Measurements from ENCODE around the gene SH3BP2. TPM values are rescaled to one million over a fixed set of nuclear protein-coding genes. Genes with fewer than 3 reads are reported as not detected.

Gene SH3BP2
- polyA plus RNA-seq, 1 of the 3 experiments (the other 2 are of a cell fraction), result 25.2 TPM

DNA sequence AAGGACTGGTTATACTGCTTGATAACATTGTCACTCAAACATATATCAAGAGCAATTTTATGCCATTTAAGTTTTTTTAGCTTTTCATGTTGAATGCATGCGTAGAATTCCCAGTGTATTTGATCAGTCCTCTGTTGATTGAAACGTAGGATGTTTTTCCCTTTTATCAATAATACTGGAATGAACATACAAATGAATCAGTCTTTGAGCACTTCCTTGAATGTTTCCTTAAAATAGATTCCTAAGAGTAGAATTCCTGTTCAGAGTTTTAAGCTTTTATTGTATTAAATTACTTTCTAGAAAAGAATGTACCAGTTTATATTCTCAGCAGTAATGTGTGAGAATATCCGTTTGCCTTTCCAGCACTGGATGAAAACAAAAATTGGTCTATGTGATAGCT, 88.5 kb downstream of the SH3BP2 start:
- peaks cover 77% of the 10 kb centered on the region for H3K79me2 ChIP-seq (ENCODE audit: insufficient read depth)
- H4K20me1 ChIP-seq (ENCODE audit: insufficient read depth), result peaks cover 19% of the 10 kb centered on the region
- no peaks in the 10 kb centered on the region for H3K9me2 ChIP-seq
- no peak overlapping the region for H3K4me3 ChIP-seq (ENCODE audit: low read depth in 2 of 2, low read length in 1 of 2)
- H3K36me3 ChIP-seq (replicated peaks in 1 of 2; ENCODE audit: control insufficient read depth in 1 of 2, insufficient read depth in 2 of 2, low read length in 1 of 2), result peaks cover 27 to 57% of the 10 kb centered on the region in 2 experiments
- ChIA-PET POLR2A (no interaction called here), CTCF (interaction anchor here (1.5 kb wide), 1 partner anchor 17 kb away, joined by 5 read pairs; no protein-coding TSS in a partner anchor)
- H3F3A ChIP-seq (replicated peaks; ENCODE audit: insufficient read depth), result peaks cover 19% of the 10 kb centered on the region
- WGBS (ENCODE audit: low lambda C conversion rate), result 75% methylated on average over 3 of the region's 3 CpGs
- H3K27me3 ChIP-seq (ENCODE audit: insufficient read depth), result no peaks in the 10 kb centered on the region
- no peak for DNase-seq
- 0 out of 2 replicates have a peak overlapping the region, but pooled peaks have one; percentile 7 for H3K9ac ChIP-seq
- TF ChIP-seq NRF1 (IDR thresholded peaks at IDR 0.05; ENCODE audit: low read depth, low read length) (no peak), POLR2AphosphoS5 (IDR thresholded peaks at IDR 0.05; ENCODE audit: low read depth, low read length) (no peak), MEF2A (IDR thresholded peaks at IDR 0.05; ENCODE audit: borderline replicate concordance, low read depth) (no peak), TAF1 (IDR thresholded peaks at IDR 0.05; ENCODE audit: borderline replicate concordance, low read depth, low read length) (no peak), CHD2 (IDR thresholded peaks at IDR 0.05; ENCODE audit: low read length, partially characterized antibody) (no peak), MXI1 (IDR thresholded peaks at IDR 0.05; ENCODE audit: low read depth, low read length) (no peak), GATA2 (CRISPR knock-in tag; IDR thresholded peaks at IDR 0.05) (no peak), SMC3 (IDR thresholded peaks at IDR 0.05; ENCODE audit: low read depth, low read length) (no peak), JUND (IDR thresholded peaks at IDR 0.05) (no peak), EZH2phosphoT487 (IDR thresholded peaks at IDR 0.05; ENCODE audit: borderline replicate concordance, low read depth) (no peak), FOXJ3 (CRISPR knock-in tag; IDR thresholded peaks at IDR 0.05) (no peak), TEAD4 (IDR thresholded peaks at IDR 0.05; ENCODE audit: borderline replicate concordance, insufficient read depth) (no peak), RCOR1 (IDR thresholded peaks at IDR 0.05; ENCODE audit: low read length) (no peak)
- TF ChIP-seq, protein P1, sequence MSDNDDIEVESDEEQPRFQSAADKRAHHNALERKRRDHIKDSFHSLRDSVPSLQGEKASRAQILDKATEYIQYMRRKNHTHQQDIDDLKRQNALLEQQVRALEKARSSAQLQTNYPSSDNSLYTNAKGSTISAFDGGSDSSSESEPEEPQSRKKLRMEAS (IDR thresholded peaks at IDR 0.05; ENCODE audit: low read depth), result no peak
- TF ChIP-seq, protein P2, sequence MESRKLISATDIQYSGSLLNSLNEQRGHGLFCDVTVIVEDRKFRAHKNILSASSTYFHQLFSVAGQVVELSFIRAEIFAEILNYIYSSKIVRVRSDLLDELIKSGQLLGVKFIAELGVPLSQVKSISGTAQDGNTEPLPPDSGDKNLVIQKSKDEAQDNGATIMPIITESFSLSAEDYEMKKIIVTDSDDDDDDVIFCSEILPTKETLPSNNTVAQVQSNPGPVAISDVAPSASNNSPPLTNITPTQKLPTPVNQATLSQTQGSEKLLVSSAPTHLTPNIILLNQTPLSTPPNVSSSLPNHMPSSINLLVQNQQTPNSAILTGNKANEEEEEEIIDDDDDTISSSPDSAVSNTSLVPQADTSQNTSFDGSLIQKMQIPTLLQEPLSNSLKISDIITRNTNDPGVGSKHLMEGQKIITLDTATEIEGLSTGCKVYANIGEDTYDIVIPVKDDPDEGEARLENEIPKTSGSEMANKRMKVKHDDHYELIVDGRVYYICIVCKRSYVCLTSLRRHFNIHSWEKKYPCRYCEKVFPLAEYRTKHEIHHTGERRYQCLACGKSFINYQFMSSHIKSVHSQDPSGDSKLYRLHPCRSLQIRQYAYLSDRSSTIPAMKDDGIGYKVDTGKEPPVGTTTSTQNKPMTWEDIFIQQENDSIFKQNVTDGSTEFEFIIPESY (IDR thresholded peaks at IDR 0.05; ENCODE audit: borderline replicate concordance, low read depth), result no peak
- TF ChIP-seq, protein P3, sequence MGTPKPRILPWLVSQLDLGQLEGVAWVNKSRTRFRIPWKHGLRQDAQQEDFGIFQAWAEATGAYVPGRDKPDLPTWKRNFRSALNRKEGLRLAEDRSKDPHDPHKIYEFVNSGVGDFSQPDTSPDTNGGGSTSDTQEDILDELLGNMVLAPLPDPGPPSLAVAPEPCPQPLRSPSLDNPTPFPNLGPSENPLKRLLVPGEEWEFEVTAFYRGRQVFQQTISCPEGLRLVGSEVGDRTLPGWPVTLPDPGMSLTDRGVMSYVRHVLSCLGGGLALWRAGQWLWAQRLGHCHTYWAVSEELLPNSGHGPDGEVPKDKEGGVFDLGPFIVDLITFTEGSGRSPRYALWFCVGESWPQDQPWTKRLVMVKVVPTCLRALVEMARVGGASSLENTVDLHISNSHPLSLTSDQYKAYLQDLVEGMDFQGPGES (IDR thresholded peaks at IDR 0.05; ENCODE audit: low read depth, low read length), result no peak
- TF ChIP-seq, protein P4, sequence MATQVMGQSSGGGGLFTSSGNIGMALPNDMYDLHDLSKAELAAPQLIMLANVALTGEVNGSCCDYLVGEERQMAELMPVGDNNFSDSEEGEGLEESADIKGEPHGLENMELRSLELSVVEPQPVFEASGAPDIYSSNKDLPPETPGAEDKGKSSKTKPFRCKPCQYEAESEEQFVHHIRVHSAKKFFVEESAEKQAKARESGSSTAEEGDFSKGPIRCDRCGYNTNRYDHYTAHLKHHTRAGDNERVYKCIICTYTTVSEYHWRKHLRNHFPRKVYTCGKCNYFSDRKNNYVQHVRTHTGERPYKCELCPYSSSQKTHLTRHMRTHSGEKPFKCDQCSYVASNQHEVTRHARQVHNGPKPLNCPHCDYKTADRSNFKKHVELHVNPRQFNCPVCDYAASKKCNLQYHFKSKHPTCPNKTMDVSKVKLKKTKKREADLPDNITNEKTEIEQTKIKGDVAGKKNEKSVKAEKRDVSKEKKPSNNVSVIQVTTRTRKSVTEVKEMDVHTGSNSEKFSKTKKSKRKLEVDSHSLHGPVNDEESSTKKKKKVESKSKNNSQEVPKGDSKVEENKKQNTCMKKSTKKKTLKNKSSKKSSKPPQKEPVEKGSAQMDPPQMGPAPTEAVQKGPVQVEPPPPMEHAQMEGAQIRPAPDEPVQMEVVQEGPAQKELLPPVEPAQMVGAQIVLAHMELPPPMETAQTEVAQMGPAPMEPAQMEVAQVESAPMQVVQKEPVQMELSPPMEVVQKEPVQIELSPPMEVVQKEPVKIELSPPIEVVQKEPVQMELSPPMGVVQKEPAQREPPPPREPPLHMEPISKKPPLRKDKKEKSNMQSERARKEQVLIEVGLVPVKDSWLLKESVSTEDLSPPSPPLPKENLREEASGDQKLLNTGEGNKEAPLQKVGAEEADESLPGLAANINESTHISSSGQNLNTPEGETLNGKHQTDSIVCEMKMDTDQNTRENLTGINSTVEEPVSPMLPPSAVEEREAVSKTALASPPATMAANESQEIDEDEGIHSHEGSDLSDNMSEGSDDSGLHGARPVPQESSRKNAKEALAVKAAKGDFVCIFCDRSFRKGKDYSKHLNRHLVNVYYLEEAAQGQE (IDR thresholded peaks at IDR 0.05; ENCODE audit: low read depth, low read length), result no peak
- peaks cover 0 to 8% of the 10 kb centered on the region in 2 experiments; a peak in 2 of 4 replicates for H3K4me1 ChIP-seq (ENCODE audit: control insufficient read depth in 1 of 2, insufficient read depth in 2 of 2, low read depth in 1 of 2, low read length in 1 of 2)
- peak overlapping the region in 1 of 2 experiments; percentile 54; a peak in 2 of 4 replicates for H3K27ac ChIP-seq (ENCODE audit: low read depth in 2 of 2, low read length in 1 of 2)
- H3K4me2 ChIP-seq, result peak overlapping the region; percentile 8; the same call in 1 of the 2 replicates
- H3K9me3 ChIP-seq, result no peaks in the 10 kb centered on the region
- H2AFZ ChIP-seq (ENCODE audit: low read depth), result no peak overlapping the region

Data from SK-N-SH (cell line).